ENCODE data around the gene DAPK1. TPM values are rescaled to one million over a fixed set of nuclear protein-coding genes. Genes with fewer than 3 reads are reported as not detected.

The DAPK1 gene
- total RNA-seq, 1 donor from 2014 or later, result 35.1 TPM

DNA sequence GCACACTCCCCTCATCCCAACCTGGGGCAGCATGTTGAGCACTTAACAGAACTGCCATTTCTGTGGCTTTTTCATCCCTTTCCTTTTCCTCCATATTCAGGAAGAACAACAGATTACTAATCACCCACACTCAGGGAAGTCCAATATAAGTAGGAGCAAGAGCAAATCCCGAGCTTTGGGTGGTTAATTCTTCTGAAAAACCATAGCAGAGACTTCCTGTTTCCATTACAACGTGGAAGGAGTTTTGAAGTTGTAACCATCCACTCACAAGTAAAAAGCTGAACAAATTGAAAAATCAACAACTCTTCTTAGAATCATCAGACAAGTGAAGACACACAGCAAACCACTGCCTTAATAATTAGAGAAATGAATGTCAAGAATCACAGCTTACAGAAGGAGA is 236.4 kb downstream of the DAPK1 start:
- H3K27ac ChIP-seq (ENCODE audit: low read depth, low read length), result no peak overlapping the region
- FAIRE-seq, result no peak

DNA sequence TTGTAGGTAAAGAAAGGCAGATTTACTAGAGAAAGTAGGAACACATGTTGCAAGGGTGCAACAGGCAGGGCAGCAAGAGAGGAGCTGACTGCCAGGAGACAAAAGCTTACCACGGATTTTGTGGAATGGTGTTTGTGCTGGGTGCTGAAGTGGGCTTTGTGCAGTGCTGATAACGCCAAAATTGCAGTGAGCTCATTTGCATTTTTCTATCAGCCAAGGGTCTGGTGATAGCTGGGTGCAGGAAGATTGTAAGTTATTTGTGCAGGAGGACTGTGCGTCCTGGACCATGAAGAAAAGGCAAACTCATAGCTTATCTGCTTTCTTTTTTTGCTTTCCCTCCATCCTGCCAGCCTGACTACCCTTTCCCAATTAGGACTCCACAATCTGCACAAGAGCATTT is 241.9 kb downstream of the DAPK1 start:
- FAIRE-seq (no peak), DNase-seq (ENCODE audit: low read depth) (no peak)
- Histone ChIP-seq H3K36me3 (ENCODE audit: insufficient read depth, low read length) (no peaks in the 10 kb centered on the region), H3K4me1 (ENCODE audit: insufficient read depth, low read length) (no peaks in the 10 kb centered on the region), H3K4me3 (ENCODE audit: insufficient read depth, low read depth, low read length) (no peak overlapping the region), H3K79me2 (ENCODE audit: insufficient read depth, low read length) (no peaks in the 10 kb centered on the region), H3K9ac (ENCODE audit: low read length) (no peak overlapping the region), H3K9me3 (ENCODE audit: insufficient read depth, low read depth, low read length) (no peaks in the 10 kb centered on the region), H4K20me1 (ENCODE audit: insufficient read depth, low read length) (no peaks in the 10 kb centered on the region), H3K27me3 (ENCODE audit: insufficient read depth, low read length) (no peaks in the 10 kb centered on the region), H2AFZ (ENCODE audit: low read depth, low read length) (no peak overlapping the region), H3K4me2 (ENCODE audit: low read length) (no peak overlapping the region), H3K27ac (ENCODE audit: low read depth, low read length) (no peak overlapping the region)
- no peak overlapping the region for H3K27ac Mint-ChIP-seq (ENCODE audit: unreplicated experiment)
- TF ChIP-seq CTCF (IDR thresholded peaks at IDR 0.05; ENCODE audit: insufficient read depth, low read depth, low read length) (no peak), EZH2 (IDR thresholded peaks at IDR 0.05; ENCODE audit: insufficient read depth, low read length) (no peak)
- H3K36me3 Mint-ChIP-seq (ENCODE audit: low read depth, unreplicated experiment), result no peaks in the 10 kb centered on the region
- H3K4me1 Mint-ChIP-seq (ENCODE audit: low read depth, unreplicated experiment), result no peaks in the 10 kb centered on the region
- no peak overlapping the region for H3K4me3 Mint-ChIP-seq (ENCODE audit: unreplicated experiment)
- H3K27me3 Mint-ChIP-seq (ENCODE audit: low read depth, unreplicated experiment), result peaks cover 3% of the 10 kb centered on the region
- H3K9me3 Mint-ChIP-seq (ENCODE audit: unreplicated experiment), result peaks cover 8% of the 10 kb centered on the region

More for the DNA sequence above, 236.4 kb downstream of the DAPK1 start:
- DNase-seq (ENCODE audit: low read depth), result no peak
- H3K27me3 Mint-ChIP-seq (ENCODE audit: low read depth, unreplicated experiment), result peaks cover 12% of the 10 kb centered on the region
- H3K4me2 ChIP-seq (ENCODE audit: low read length), result no peak overlapping the region
- peaks cover 8% of the 10 kb centered on the region for H3K36me3 Mint-ChIP-seq (ENCODE audit: low read depth, unreplicated experiment)
- H3K9me3 Mint-ChIP-seq (ENCODE audit: unreplicated experiment), result peaks cover 7% of the 10 kb centered on the region
- no peaks in the 10 kb centered on the region for H4K20me1 ChIP-seq (ENCODE audit: insufficient read depth, low read length)
- peaks cover 13% of the 10 kb centered on the region for H3K36me3 ChIP-seq (ENCODE audit: insufficient read depth, low read length)
- H3K4me1 ChIP-seq (ENCODE audit: insufficient read depth, low read length), result no peaks in the 10 kb centered on the region
- H3K27ac Mint-ChIP-seq (ENCODE audit: unreplicated experiment), result no peak overlapping the region
- H3K4me1 Mint-ChIP-seq (ENCODE audit: low read depth, unreplicated experiment), result no peaks in the 10 kb centered on the region
- H3K9ac ChIP-seq (ENCODE audit: low read length), result no peak overlapping the region
- H2AFZ ChIP-seq (ENCODE audit: low read depth, low read length), result no peak overlapping the region
- H3K4me3 Mint-ChIP-seq (ENCODE audit: unreplicated experiment), result no peak overlapping the region
- H3K79me2 ChIP-seq (ENCODE audit: insufficient read depth, low read length), result no peaks in the 10 kb centered on the region
- no peaks in the 10 kb centered on the region for H3K27me3 ChIP-seq (ENCODE audit: insufficient read depth, low read length)
- no peak overlapping the region for H3K4me3 ChIP-seq (ENCODE audit: insufficient read depth, low read depth, low read length)
- TF ChIP-seq CTCF (IDR thresholded peaks at IDR 0.05; ENCODE audit: insufficient read depth, low read depth, low read length) (no peak), EZH2 (IDR thresholded peaks at IDR 0.05; ENCODE audit: insufficient read depth, low read length) (no peak)
- no peaks in the 10 kb centered on the region for H3K9me3 ChIP-seq (ENCODE audit: insufficient read depth, low read depth, low read length)

GRCh38 chr9:87740209-87740608 is 242.5 kb downstream of the DAPK1 start:
- H3K4me3 ChIP-seq (ENCODE audit: insufficient read depth, low read depth, low read length), result no peak overlapping the region
- Mint-ChIP-seq H3K9me3 (ENCODE audit: unreplicated experiment) (peaks cover 8% of the 10 kb centered on the region), H3K4me3 (ENCODE audit: unreplicated experiment) (no peak overlapping the region), H3K27ac (ENCODE audit: unreplicated experiment) (no peak overlapping the region), H3K27me3 (ENCODE audit: low read depth, unreplicated experiment) (peaks cover 3% of the 10 kb centered on the region), H3K4me1 (ENCODE audit: low read depth, unreplicated experiment) (no peaks in the 10 kb centered on the region), H3K36me3 (ENCODE audit: low read depth, unreplicated experiment) (no peaks in the 10 kb centered on the region)
- no peaks in the 10 kb centered on the region for H3K27me3 ChIP-seq (ENCODE audit: insufficient read depth, low read length)
- no peak overlapping the region for H2AFZ ChIP-seq (ENCODE audit: low read depth, low read length)
- H4K20me1 ChIP-seq (ENCODE audit: insufficient read depth, low read length), result no peaks in the 10 kb centered on the region
- H3K36me3 ChIP-seq (ENCODE audit: insufficient read depth, low read length), result no peaks in the 10 kb centered on the region
- TF ChIP-seq CTCF (IDR thresholded peaks at IDR 0.05; ENCODE audit: insufficient read depth, low read depth, low read length) (no peak), EZH2 (IDR thresholded peaks at IDR 0.05; ENCODE audit: insufficient read depth, low read length) (no peak)
- DNase-seq (ENCODE audit: low read depth), result no peak
- no peaks in the 10 kb centered on the region for H3K4me1 ChIP-seq (ENCODE audit: insufficient read depth, low read length)
- H3K27ac ChIP-seq (ENCODE audit: low read depth, low read length), result no peak overlapping the region
- no peak for FAIRE-seq
- no peak overlapping the region for H3K9ac ChIP-seq (ENCODE audit: low read length)
- no peak overlapping the region for H3K4me2 ChIP-seq (ENCODE audit: low read length)
- H3K79me2 ChIP-seq (ENCODE audit: insufficient read depth, low read length), result no peaks in the 10 kb centered on the region
- no peaks in the 10 kb centered on the region for H3K9me3 ChIP-seq (ENCODE audit: insufficient read depth, low read depth, low read length)
